ENCODE data around the gene MCL1. TPM values are rescaled to one million over a fixed set of nuclear protein-coding genes. Genes with fewer than 3 reads are reported as not detected.
A peak's percentile ranks its signal among the peaks of the same experiment; 100 is the strongest.

The MCL1 gene
- total and polyA plus RNA-seq, 2 donors (not counting 1 experiment from before 2014, with no cell fraction given) = 219 to 266 TPM

DNA sequence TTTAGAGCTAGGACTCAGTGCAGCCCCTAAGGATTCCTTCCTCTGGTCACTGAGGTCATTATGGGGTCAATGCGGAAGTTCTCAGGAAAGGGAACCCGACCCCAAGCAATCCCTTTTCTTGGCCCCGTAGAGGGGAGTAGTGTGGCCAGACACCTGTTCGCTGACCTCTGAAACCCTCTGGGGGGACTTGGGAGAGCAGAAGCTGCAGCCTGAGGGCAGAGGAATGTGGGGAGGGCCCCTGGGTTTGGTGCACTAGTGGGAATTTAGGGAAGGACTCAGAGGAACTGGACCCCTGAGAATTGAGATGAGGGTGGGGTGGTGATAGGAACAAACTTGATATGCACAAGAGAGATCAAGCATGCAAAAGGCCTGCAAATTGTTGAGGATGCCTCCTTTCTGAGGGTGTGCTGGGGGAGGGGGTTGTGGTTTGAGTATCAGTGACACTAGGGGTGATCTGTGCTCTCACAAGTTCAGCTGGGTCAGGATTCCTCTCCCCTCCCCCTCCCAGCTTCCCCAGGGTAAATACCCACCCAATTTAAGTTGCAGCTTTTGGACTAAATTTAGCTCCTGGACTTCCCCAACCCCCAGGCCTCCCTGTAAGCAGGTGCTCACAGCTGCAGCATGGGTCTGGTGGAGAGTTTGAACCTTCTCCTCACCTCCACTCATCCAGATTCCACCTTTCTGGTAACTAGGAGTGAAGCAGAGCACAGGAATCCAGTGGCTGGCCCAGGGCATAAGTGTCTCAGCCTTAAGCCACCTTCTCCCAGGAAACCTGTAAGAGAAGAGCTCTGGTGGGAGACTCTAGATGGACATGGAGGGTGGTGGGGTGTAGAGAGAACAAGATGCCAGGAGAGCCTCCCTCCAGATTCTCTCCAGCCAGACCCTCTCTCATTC is 16.7 kb downstream of the MCL1 start:
- peak overlapping the region; percentile 99 for H3K4me3 Mint-ChIP-seq
- Histone ChIP-seq H3K27me3 (replicated peaks in 1 of 4; ENCODE audit: control extremely low read depth in 1 of 4, control insufficient read depth in 3 of 4, insufficient read depth in 4 of 4, low read length in 3 of 4) (no peaks in the 10 kb centered on the region), H3K79me2 (ENCODE audit: control insufficient read depth, insufficient read depth, low read length) (peaks cover 36% of the 10 kb centered on the region), H3K27ac (ENCODE audit: low read length in 2 of 2) (peak overlapping the region; percentile 96 to 99), H3K4me3 (ENCODE audit: control extremely low read depth in 1 of 5, extremely low read depth in 1 of 5, insufficient read depth in 1 of 5, low read depth in 2 of 5, low read length in 4 of 5) (peak overlapping the region; percentile 63 to 89 (median 80)), H3K36me3 (replicated peaks in 1 of 2; ENCODE audit: control extremely low read depth in 1 of 2, control insufficient read depth in 1 of 2, extremely low read depth in 1 of 2, insufficient read depth in 2 of 2, low read length in 1 of 2) (no peaks in the 10 kb centered on the region), H4K20me1 (ENCODE audit: control insufficient read depth, insufficient read depth, low read length, poor library complexity, severe bottlenecking) (peaks cover 3% of the 10 kb centered on the region), H3K9ac (ENCODE audit: low read length) (peak overlapping the region; percentile 93), H3K4me1 (ENCODE audit: control insufficient read depth in 2 of 2, insufficient read depth in 2 of 2, low read length in 2 of 2) (peaks cover 61 to 75% of the 10 kb centered on the region in 2 donors), H2AFZ (ENCODE audit: insufficient read depth, low read depth, low read length, poor library complexity, severe bottlenecking) (no peak overlapping the region), H3K4me2 (replicated peaks; ENCODE audit: low read depth, low read length, poor library complexity, severe bottlenecking) (peak overlapping the region; percentile 90), H3K9me3 (ENCODE audit: control extremely low read depth in 1 of 3, control insufficient read depth in 2 of 3, insufficient read depth in 1 of 3, low read length in 2 of 3) (no peaks in the 10 kb centered on the region)
- ATAC-seq (ENCODE audit: low read depth) (peak; percentile 61), DNase-seq (peak; percentile 97)
- 0% methylated on average over 4 of the region's 4 CpGs for WGBS (ENCODE audit: insufficient coverage)
- no peaks in the 10 kb centered on the region for H3K27me3 Mint-ChIP-seq
- intact Hi-C loops (cut with micrococcal nuclease) = loop anchor here (1.0 to 5.0 kb wide), 10 partner anchors 11 to 496 kb away; partner anchors contain the start of genes ARNT, CDC42SE1, CTSS and ENSA
- H3K27ac Mint-ChIP-seq = peak overlapping the region; percentile 98
- H3K9me3 Mint-ChIP-seq (ENCODE audit: insufficient read depth) = no peaks in the 10 kb centered on the region
- POLR2A ChIA-PET = interaction anchor here (0.5 to 10.3 kb wide), 12 partner anchors 11 to 75 kb away, joined by 3 to 371 read pairs (median 8); partner anchors contain the start of genes ENSA, MCL1 and TARS2
- peaks cover 66% of the 10 kb centered on the region for H3K4me1 Mint-ChIP-seq
- no peak for TF ChIP-seq EZH2 (IDR thresholded peaks at IDR 0.05; ENCODE audit: borderline replicate concordance, insufficient read depth, low read depth, low read length, poor library complexity, severe bottlenecking)
- TF ChIP-seq CTCF (IDR thresholded peaks at IDR 0.05) = no peak
- CTCF ChIA-PET = interaction anchor here (0.7 to 14.8 kb wide), 17 partner anchors 14 to 627 kb away, joined by 3 to 661 read pairs (median 4); partner anchors contain the start of genes ENSA, FALEC, GOLPH3L and MCL1
